ENCODE measurements around the gene CCDC148.
"Not testable (repeated sequence)": the region's sequence is repeated elsewhere in the genome, so short reads cannot be mapped to it uniquely, and the experiment has no call there.

The CCDC148 gene

GRCh38 chr2:158346032-158346431, 110.5 kb downstream of the CCDC148 start:
- DNase-seq = no peak

GRCh38 chr2:158339513-158339912, 117.0 kb downstream of the CCDC148 start:
- no peak for DNase-seq

- DNase-seq = no peak
Measured at GRCh38 chr2:158337018-158337417, 119.5 kb downstream of the CCDC148 start.

GRCh38 chr2:158331799-158332198, 124.8 kb downstream of the CCDC148 start:
- DNase-seq = not testable (repeated sequence)

- no peak for DNase-seq
Measured at GRCh38 chr2:158325782-158326340, 130.7 kb downstream of the CCDC148 start.

GRCh38 chr2:158325031-158325781, 131.3 kb downstream of the CCDC148 start:
- DNase-seq = no peak

GRCh38 chr2:158323381-158323780, 133.2 kb downstream of the CCDC148 start:
- DNase-seq = no peak

GRCh38 chr2:158321264-158321663, 135.3 kb downstream of the CCDC148 start:
- DNase-seq = no peak

GRCh38 chr2:158319269-158319668, 137.3 kb downstream of the CCDC148 start:
- no peak for DNase-seq

GRCh38 chr2:158317642-158318041, 138.9 kb downstream of the CCDC148 start:
- DNase-seq = no peak

- DNase-seq = no peak
Measured at GRCh38 chr2:158315803-158316414, 140.6 kb downstream of the CCDC148 start.

GRCh38 chr2:158315000-158315399, 141.6 kb downstream of the CCDC148 start:
- no peak for DNase-seq

- DNase-seq = no peak
Measured at GRCh38 chr2:158313734-158314133, 142.8 kb downstream of the CCDC148 start.

GRCh38 chr2:158312981-158313380, 143.6 kb downstream of the CCDC148 start:
- no peak for DNase-seq

GRCh38 chr2:158310407-158310806, 146.1 kb downstream of the CCDC148 start:
- DNase-seq = not testable (repeated sequence)

GRCh38 chr2:158305501-158305900, 151.1 kb downstream of the CCDC148 start:
- DNase-seq = no peak

GRCh38 chr2:158300394-158300793, 156.2 kb downstream of the CCDC148 start:
- DNase-seq = no peak

GRCh38 chr2:158297606-158298005, 158.9 kb downstream of the CCDC148 start:
- DNase-seq = no peak

- DNase-seq = no peak
Measured at GRCh38 chr2:158297120-158297519, 159.4 kb downstream of the CCDC148 start.

- DNase-seq = no peak
Measured at GRCh38 chr2:158293722-158294121, 162.8 kb downstream of the CCDC148 start.

GRCh38 chr2:158291544-158292180, 164.9 kb downstream of the CCDC148 start:
- no peak for DNase-seq

GRCh38 chr2:158290225-158290624, 166.3 kb downstream of the CCDC148 start:
- DNase-seq = no peak

- no peak for DNase-seq
Measured at GRCh38 chr2:158276619-158277471, 179.7 kb downstream of the CCDC148 start.

All from stimulated activated CD4-positive, alpha-beta T cell treated with anti-CD3 and anti-CD28 coated beads, Interleukin-4, amount 100 ng/mL, for 24 hours (primary cell).